Neural crest cell (in vitro differentiated cells): ENCODE measurements around the gene KRTCAP2. TPM values are rescaled to one million over a fixed set of nuclear protein-coding genes. Genes with fewer than 3 reads are reported as not detected.

Experiments
- DNase-seq: peaks from one replicate; pipeline ENCODE4 v3.0.0; 2021; ENCODE audit warnings: low read depth, mixed read lengths, low spot score
- H3K27ac Mint-ChIP-seq: one replicate; pipeline ENCODE4 v1.8.0; 2021; ENCODE audit warnings: mild to moderate bottlenecking, mixed read lengths; ENCODE audit not compliant: unreplicated experiment
- H3K27me3 Mint-ChIP-seq: 2 replicates; pipeline ENCODE4 v1.8.0; 2021; ENCODE audit warnings: low read depth, mild to moderate bottlenecking, mixed read lengths
- H3K36me3 Mint-ChIP-seq: 2 replicates; pipeline ENCODE4 v1.8.0; 2021; ENCODE audit warnings: low read depth, mild to moderate bottlenecking, mixed read lengths
- H3K4me1 Mint-ChIP-seq: 2 replicates; pipeline ENCODE4 v1.8.0; 2021; ENCODE audit warnings: mixed read lengths
- H3K4me3 Mint-ChIP-seq: one replicate; pipeline ENCODE4 v1.8.0; 2021; ENCODE audit warnings: mild to moderate bottlenecking, mixed read lengths
- H3K9me3 Mint-ChIP-seq: 2 replicates; pipeline ENCODE4 v1.8.0; 2021; ENCODE audit warnings: mixed read lengths
- total RNA-seq: library from RNA; stranded (reverse); gene quantifications from 2 replicates; pipeline ENCODE4 v1.2.1, GENCODE V29; 2021
- TF ChIP-seq, protein P1 (sequence below): fragments of 200-600 bp; sonication (generic); conservative IDR thresholded peaks from 2 replicates; pipeline ENCODE4 v1.5.0; 2021; ENCODE audit warnings: antibody characterized with exemption, mild to moderate bottlenecking

Gene KRTCAP2
- total RNA-seq, 1 donor from 2014 or later: 125 TPM

- peaks cover 60% of the 10 kb centered on the region for H3K4me1 Mint-ChIP-seq
- TF ChIP-seq, protein P1, sequence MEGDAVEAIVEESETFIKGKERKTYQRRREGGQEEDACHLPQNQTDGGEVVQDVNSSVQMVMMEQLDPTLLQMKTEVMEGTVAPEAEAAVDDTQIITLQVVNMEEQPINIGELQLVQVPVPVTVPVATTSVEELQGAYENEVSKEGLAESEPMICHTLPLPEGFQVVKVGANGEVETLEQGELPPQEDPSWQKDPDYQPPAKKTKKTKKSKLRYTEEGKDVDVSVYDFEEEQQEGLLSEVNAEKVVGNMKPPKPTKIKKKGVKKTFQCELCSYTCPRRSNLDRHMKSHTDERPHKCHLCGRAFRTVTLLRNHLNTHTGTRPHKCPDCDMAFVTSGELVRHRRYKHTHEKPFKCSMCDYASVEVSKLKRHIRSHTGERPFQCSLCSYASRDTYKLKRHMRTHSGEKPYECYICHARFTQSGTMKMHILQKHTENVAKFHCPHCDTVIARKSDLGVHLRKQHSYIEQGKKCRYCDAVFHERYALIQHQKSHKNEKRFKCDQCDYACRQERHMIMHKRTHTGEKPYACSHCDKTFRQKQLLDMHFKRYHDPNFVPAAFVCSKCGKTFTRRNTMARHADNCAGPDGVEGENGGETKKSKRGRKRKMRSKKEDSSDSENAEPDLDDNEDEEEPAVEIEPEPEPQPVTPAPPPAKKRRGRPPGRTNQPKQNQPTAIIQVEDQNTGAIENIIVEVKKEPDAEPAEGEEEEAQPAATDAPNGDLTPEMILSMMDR: no peak
- H3K27me3 Mint-ChIP-seq: peaks cover 18% of the 10 kb centered on the region
- H3K9me3 Mint-ChIP-seq: peaks cover 2% of the 10 kb centered on the region
- H3K4me3 Mint-ChIP-seq: peak overlapping the region; percentile 99
- no peak for DNase-seq
- peaks cover 6% of the 10 kb centered on the region for H3K36me3 Mint-ChIP-seq
- H3K27ac Mint-ChIP-seq: no peak overlapping the region
These were observed 35.8 kb downstream of the KRTCAP2 start for GRCh38 chr1:155137154-155137949.

GRCh38 chr1:155136748-155137147, 36.4 kb downstream of the KRTCAP2 start:
- TF ChIP-seq, protein P1: no peak
- DNase-seq: no peak
- Mint-ChIP-seq H3K27ac (peak overlapping the region; percentile 93), H3K4me1 (peaks cover 63% of the 10 kb centered on the region), H3K36me3 (peaks cover 6% of the 10 kb centered on the region), H3K27me3 (peaks cover 15% of the 10 kb centered on the region), H3K4me3 (peak overlapping the region; percentile 99), H3K9me3 (peaks cover 2% of the 10 kb centered on the region)

- peaks cover 21% of the 10 kb centered on the region for H3K27me3 Mint-ChIP-seq
- TF ChIP-seq, protein P1: peak; percentile 43
- peak within 1 kb of the TSS; percentile 99 for H3K27ac Mint-ChIP-seq
- peak; percentile 95 for DNase-seq
- H3K36me3 Mint-ChIP-seq: peaks cover 5% of the 10 kb centered on the region
- peaks cover 67% of the 10 kb centered on the region for H3K4me1 Mint-ChIP-seq
- peak within 1 kb of the TSS; percentile 99 for H3K4me3 Mint-ChIP-seq
- H3K9me3 Mint-ChIP-seq: peaks cover under 1% of the 10 kb centered on the region
These were observed 37.6 kb downstream of the KRTCAP2 start, which contains the start of gene SLC50A1 for GRCh38 chr1:155135415-155136028. Gene SLC50A1 (plus strand): TSS chr1:155135852. CDS start chr1:155135912, 60 bp downstream.

DNA sequence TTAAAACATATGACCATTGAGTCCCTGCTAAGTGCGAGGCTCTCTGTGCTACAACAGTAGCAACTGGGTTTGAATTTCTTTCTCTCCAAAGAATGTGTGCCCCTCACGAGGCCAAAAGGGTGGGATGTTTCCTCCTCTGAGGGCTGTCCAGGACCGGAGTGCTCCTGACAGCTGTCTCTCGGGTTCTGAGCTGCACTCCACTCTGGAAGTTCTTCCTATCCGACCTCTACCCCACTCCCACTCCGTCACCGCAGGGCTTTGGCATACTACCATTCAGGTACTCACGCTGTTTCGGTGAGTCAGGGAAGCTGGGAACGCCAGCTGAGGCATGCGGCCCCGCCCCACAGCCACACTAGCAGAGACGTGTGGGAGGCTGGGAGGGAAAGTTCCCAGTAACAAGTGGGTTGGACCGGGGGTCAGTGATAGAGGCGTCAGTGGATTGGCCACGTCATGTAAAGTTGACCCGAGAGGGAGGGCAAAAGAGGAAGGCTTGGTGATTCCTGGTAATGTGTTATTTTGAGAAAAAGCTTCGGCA, 38.2 kb downstream of the KRTCAP2 start:
- Mint-ChIP-seq H3K36me3 (peaks cover 2% of the 10 kb centered on the region), H3K9me3 (no peaks in the 10 kb centered on the region), H3K4me1 (peaks cover 62% of the 10 kb centered on the region), H3K27ac (peak overlapping the region; percentile 99), H3K27me3 (peaks cover 27% of the 10 kb centered on the region), H3K4me3 (peak overlapping the region; percentile 99)
- DNase-seq: no peak
- TF ChIP-seq, protein P1: no peak

DNA sequence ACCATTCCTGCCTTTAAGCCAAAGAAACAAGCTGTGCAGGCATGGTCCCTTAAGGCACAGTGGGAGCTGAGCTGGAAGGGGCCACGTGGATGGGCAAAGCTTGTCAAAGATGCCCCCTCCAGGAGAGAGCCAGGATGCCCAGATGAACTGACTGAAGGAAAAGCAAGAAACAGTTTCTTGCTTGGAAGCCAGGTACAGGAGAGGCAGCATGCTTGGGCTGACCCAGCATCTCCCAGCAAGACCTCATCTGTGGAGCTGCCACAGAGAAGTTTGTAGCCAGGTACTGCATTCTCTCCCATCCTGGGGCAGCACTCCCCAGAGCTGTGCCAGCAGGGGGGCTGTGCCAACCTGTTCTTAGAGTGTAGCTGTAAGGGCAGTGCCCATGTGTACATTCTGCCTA, 38.8 kb downstream of the KRTCAP2 start:
- Mint-ChIP-seq H3K4me3 (peak overlapping the region; percentile 99), H3K4me1 (peaks cover 61% of the 10 kb centered on the region), H3K9me3 (no peaks in the 10 kb centered on the region), H3K36me3 (peaks cover 2% of the 10 kb centered on the region), H3K27me3 (peaks cover 33% of the 10 kb centered on the region), H3K27ac (no peak overlapping the region)
- TF ChIP-seq, protein P1: no peak
- no peak for DNase-seq
